GM21786 (cell line): ENCODE data around the gene CDH13.

Source experiments
- ATAC-seq: cut with Tn5 transposase; IDR thresholded peaks from one replicate; pipeline ENCODE4 v1.9.1; 2021; ENCODE audit not compliant: unreplicated experiment

Gene CDH13

DNA sequence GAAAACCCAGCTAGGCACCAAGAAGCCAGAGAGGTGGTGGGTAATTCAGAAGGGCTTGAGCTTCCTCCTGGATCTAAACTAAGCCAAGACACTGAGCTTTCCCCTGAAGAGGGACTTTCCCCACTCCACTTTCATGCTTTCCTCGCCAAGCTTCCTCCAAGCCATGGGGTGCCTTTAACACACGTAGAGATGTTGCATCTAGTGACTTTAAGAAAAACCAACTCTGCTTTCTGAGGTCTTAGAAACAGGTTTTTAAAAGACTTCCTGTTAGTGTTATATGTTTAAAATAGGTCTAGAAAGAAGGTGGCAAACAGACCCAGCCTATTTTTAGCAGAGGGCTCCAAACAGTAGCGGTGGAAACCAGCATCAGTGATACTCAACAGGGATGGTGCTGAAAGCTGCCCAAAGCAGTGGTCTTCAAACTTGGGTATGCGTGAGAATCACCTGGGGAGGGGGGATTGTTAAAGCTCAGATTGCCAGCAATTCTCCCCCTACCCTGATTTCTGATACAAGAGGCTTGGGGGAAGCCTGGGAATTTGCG is 585.6 kb downstream of the CDH13 start:
- ATAC-seq, result no peak

DNA sequence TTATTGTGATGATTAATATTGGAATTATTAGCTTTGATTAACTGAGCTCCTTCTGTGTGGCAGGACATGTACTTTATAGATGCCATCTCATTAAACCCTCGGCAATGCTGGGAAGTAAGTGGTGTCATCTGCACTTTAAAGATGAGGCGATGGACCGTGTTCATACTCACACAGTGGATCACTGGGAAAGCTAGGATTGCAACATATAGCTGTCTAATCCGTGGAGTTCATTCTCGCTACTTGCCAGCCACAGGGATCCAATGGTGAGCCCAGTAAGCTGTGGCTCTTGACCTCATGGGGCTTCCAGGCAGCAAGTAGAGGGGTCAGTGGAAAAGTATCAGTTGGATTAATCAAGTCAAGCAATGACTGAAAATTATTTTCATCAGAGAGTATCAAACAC is 587.9 kb downstream of the CDH13 start:
- ATAC-seq, result no peak

DNA sequence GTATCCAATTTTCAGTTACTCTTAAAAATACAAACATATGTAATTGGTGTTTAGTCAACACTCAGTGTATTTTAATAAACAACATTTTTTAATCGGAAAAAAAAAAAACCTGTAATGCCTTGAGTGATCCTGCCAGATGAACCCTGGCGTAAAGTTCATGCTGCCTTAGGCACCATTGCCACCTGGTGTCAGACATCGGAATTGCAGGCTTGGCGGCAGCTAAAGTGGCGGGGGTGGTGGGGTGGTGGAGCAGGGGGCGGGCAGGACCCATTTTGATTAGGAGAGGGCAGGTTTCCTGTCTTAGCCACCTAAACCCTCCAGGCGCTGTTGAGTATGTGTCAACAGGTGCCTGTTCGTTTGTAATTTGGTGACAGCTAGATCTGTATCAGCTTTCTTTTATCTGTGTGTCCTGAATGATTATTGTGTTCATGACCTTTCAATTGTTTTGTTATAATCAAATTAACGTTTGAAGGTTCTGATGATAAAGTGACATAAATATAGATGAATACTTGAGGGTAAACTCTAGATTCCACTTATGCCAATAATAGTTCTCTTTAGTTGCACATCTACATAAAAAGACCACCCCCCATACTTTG is 588.7 kb downstream of the CDH13 start:
- no peak for ATAC-seq

DNA sequence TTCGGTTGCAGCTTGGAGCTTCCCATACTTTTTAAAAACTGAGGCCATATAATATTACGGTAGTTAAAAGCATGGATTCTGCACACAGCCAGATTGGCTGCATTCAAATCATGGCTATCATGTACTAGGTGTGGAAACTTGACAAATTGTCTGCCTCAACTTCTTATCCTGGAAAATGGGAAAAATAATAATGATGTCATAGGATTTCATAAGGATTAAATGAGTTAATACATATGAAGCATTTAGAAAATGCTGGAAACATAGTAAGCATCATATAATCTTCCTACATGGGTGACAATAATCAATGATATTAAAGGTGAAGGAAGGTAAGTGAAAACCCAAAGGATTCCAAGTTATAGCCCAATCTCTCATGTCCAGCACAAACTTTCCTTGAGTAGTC is 592.5 kb downstream of the CDH13 start:
- no peak for ATAC-seq

DNA sequence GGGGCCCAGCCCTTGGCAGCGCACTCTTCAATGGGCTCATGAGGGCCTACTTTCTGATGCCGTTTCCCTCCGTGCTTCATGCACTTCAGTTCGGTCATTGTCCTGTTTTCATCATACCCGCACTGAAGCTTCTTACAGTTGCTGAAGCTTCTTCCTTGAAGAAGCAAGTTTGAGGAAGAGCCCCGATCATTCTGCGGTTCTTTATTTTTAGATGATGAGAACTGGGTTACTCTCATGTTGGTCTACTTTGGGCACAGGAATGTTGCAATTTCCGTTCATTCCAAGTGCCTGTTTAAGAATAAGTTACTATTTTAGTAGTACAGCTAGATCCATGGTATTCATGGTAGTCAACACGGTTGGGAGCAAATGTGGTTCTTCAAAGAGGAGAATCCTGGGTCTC is 593.3 kb downstream of the CDH13 start:
- no peak for ATAC-seq

DNA sequence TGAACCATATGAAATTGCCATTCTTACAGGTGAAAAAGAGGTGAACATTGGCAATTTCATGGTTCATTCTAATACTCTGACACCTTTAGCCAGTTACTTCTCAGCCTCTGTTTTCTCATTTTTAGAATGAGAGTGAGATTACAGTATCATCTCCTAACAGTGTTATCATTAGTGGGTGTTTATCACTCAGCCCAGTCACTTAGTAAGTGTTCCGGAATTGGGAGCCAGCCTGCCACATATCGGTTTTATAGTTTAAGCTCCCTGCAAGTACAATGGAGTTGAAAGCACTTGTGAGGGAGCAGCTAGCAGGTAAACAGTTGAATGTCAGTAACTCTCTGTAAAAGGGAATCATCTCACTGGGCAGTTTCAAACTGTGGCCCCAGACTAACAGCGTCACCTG is 597.9 kb downstream of the CDH13 start:
- no peak for ATAC-seq

DNA sequence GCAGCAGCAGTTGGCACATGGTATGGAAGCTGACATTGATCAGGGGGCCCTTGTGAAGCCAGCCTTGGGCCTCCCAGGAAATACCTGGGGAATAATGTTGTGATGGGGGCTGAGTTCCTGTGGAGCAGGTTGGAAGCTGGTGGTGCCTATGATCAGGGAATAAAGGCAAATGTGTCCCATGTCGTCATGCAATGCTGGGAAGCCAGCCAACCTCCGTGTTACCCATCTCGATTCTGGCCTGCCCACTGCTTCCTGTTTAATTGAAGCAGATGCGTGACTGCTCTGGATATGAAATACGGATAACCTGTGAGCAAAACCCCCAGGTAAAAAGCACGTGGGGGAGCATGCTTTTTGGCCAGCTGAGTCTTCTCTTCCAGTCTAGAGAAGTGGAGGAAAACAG is 600.6 kb downstream of the CDH13 start:
- ATAC-seq, result no peak

DNA sequence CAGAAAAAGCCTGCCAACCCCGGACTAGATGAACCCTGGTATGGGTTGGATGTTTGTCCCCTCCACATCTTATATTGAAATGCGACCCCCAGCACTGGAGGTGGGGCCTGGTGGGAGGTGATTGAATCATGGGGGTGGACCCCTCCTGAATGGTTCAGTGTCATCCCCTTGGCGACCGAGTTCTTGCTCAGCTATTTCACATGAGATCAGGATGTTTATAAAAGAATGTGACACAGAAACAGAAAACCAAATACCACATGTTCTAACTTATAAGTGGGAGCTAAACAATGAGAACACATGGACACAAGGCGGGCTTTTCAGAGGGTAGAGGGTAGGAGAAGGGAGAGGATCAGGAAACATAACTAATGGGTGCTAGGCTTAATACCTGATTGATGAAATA is 605.0 kb downstream of the CDH13 start:
- no peak for ATAC-seq

DNA sequence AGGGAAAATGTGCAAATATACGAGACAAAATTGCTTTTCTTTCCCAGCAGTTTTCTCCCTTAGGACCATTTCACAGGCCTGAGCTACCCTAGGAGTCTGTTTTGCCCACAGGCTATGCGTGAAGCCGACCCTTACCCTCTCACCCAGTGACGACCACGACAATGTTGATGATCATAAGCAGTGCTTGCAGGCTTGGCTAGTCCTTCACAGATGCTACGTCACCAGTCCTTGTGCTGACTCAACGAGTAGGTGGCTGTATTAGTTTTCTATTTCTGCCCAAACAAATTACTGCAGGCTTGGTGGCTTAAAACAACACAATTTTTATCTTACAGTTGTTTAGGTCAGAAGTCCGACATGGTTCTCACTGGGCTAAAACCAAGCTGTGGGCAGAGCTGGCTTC is 606.4 kb downstream of the CDH13 start:
- ATAC-seq, result no peak

DNA sequence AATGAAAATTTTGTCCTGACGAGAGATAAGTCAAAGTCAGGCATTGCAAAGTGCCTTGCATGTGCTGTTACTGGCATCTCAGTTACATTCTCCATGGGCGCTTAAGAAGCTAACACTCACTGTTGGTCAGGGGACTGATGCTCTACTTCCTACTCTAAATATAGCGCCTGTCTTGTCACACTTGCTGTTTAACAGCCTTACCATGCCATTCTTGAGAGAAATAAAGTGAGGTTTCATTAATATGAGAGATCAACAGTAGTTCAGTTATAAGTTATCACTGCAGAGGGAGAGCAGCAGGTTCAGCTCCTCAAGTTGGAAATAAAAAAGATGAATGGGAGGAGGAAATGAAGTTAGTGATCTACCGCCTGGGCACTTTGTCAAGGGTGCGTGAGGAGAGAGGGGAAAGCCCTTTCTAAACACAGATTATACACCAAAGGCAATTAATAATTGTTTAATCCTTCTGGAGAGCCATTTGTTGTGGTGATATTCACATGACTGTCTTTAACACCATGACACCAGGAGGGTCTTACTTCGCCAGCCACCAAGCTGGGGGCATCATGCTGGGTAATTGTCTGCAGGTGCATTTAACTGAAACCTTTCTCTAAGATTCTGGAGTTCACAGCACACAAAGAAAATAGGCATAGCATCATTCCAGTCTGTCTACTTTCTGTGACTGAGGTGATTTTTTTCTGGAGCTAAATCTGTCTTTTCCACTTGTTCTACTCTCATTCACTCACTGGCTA is 612.4 kb downstream of the CDH13 start:
- no peak for ATAC-seq

DNA sequence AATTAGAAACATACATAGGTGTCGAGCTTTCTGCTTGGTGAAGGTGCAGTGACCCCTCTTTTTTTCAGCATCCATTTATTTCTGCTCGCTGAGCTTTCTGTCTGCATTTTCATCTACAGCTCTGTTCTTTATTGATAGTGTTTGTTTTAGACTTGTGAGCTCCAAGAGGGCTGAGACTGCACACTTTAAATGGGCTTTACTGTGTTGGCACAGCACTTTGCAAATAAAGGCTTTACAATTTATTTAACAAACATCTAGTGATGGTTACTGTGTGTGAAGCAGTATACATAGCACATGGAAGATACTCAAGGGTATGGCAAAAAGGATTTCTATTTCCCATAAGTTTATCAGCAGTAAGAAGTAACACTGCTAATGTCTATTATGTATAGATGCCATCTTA is 617.3 kb downstream of the CDH13 start:
- ATAC-seq, result no peak

DNA sequence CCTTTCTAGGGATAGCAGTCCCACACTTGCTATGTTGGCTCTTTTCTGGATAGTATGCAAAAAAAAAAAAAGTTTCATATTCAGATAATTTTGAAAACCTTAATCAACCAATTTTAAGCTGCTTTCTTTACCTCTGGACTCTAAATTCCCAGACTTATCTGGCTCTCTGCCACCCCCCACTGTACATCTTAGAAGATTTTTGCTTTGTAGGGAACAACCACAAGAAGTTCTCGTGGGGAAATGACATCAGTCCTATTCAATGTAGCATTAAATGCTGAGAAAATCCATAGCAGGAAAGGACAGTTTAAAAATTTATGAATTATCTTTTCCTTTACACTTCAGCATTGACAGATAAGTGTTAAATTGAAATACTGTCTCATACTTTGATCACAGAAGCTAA is 618.3 kb downstream of the CDH13 start:
- no peak for ATAC-seq

DNA sequence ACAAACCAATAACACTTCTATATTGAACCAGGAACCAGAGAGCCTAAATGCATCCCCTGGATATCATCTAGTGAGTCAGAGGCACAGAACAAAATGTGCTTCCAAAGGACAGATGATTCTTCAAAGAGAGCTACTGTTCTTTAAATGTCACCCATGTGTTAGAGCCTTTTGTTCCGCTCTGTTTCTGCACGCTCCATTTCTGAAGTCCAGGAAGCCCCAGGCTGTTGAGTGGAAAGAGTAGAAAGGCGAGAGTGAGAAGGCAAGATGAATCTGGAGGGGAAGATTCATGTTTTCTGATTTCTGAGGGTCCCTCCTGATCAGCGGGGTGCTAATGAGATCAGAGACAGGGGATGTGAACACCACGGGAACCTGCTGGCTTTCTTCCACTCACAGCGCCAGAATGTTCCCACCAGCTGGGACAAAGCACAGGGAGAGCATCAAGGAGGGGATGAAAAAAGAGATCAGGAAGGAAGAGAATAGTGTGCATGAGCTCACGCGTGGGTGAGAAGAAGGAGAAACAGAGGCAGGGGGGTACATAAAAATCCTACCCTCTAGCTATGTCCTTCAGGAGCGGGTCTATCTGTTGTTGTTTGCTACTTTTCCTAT is 621.1 kb downstream of the CDH13 start:
- no peak for ATAC-seq

DNA sequence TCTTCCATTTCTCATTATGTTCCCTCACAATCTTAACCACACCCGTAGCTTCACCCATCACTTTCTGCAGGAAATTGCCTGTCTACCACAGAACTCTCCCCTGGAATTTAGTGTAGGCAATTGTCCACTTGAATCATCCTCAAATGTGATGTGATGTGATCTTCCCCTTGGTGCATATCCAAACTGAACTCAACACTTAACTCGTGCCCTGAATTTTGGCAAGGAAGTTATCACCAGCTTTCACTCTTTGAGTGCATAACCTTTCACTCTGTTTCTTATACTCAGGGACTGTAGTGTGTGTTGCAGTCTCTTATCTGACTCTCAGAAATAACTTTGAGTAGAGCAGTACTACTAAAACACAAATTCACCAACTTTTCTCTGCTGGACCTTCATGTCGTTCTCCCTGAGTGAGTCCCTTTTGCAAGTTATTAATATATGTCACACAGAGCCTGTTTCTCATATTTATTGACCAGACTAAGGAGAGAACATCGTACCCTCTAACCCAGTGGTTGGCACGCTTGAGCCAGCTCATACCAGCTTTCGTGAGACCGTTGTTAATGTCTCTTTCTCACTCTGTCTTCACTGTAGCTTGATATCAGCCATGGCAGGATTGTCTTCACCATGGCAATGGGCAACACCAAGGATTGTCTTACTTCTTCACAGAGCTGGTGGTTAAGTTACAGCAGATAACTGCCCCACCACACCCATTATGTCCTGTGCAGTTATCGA is 622.1 kb downstream of the CDH13 start:
- ATAC-seq, result no peak

DNA sequence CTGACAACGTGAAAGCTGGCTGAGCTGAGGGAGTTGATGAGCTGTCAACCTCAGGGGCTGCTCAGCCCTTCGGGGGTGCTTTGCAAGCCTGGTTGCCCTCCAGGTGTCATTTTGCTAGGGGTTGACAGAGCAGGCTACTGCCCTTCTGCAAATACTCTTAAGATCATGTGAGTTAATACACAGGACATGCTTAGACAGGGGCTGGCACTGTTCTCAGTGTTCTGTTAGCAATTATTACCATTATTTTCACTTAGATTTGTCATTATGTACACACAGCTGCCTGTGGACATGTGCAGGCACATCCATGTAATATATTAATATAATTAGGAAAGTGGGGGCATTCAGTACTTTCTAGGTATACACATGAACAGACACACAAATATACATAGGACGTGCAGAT is 626.8 kb downstream of the CDH13 start:
- ATAC-seq, result no peak

DNA sequence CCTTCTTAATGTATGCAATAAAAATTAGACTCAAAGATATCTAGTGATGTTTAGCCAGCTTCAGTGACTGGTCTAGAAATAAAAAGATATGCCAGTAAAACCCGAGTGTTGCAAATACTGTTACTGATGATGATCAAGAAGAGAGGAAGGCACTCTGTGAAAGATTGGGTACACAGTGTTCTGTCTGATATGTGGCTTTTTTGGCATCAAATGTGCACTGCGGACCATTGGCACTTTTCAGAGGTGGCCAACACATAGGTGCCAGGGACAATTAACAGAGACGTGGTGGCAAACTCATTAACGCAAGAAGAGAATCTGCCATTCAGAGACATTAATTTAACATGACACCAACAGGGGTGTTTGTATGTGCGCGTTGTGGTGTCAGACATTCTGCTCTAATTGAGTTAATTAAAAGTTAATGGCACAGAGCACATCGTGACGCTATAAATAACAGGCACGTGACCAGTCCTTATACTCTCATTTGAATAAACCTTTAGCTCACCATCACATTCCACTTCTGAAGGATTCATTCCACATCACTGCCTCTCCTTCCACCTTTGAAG is 631.7 kb downstream of the CDH13 start:
- no peak for ATAC-seq

DNA sequence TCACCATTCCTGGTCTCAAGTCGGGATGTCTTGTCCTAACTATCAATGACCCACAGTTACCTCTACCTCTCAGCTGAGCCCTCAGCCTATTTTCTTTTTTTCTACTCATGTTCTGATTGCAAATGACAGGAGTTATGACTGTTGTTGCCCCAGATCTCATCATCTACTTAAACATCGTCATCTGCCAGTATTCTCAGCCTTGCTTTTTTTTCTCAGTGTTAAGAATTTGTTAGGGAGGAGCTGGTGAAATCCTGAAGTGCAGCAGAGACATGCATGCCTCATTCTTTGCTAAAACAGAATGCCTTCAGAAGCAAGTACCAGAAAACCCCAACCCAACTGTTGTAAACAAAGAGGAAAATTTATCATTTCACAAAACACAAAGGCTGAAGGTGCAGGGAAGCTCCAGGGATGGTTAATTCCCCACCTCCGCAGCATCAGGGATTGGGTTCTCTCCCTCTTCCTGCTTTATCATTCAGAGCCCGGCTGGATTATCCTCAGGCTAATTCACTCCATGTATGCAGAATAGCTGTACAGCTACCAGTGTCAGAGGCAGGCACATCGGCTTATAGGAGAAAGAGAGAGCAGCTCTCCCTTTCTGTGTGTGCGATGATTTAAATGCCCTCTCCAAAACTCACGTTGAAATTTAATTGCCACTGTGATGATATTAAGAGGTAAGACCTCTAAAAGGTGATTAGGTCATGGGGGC is 640.2 kb downstream of the CDH13 start:
- ATAC-seq, result no peak

DNA sequence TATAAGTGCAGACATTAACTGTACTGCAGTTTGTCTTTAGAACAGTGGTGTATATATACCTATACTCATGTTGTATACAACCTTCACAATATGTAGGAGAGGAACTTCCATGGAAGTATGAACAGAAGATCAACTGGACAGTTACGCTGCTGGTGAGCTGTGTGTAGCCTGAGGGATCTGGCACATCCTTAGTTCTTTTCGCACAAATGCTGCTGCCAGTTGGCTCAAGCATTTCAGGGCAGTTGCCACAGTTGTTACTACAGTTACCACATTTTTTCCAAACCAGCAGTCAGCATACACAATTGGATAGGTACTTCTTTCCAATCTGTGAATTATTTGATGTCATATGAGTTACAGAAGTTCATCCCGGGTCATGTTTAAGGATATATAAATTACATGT is 641.4 kb downstream of the CDH13 start:
- no peak for ATAC-seq

DNA sequence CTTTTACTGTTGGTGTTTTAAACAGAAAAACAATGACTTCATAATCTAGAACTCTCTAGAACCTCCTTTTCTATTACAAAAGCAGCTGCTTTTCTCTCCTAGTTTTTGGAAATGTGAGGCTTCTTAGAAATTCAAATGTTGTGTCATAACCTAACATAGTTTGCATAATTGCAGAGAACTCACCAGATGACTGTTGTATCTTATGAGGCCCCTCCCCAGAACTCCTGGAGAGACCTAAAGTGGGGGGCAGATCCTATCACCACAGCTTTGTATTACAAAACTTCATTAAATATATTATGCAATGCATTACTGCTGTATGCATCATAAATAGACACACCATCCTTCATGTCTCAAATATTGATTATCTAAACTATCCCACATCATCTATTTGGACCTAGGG is 642.3 kb downstream of the CDH13 start:
- ATAC-seq, result no peak

DNA sequence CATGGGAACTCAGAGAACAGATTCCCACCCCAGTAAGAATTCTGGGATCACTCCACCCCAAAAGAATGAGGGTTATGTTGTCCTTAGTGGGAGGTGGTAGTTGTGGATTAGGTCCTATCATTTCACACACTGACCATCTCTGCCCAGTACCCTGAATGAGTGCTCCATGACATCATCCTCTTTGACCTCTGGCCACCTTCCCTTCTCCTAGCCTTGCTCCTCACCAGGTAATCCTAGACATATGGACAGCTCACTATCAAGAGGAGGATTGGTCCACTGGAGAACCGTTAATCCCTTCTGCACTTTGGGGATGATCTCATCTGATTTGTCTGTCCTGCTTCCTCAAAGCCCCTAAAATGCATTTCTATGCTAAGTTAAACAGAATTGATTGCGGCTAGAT is 642.8 kb downstream of the CDH13 start:
- ATAC-seq, result no peak

DNA sequence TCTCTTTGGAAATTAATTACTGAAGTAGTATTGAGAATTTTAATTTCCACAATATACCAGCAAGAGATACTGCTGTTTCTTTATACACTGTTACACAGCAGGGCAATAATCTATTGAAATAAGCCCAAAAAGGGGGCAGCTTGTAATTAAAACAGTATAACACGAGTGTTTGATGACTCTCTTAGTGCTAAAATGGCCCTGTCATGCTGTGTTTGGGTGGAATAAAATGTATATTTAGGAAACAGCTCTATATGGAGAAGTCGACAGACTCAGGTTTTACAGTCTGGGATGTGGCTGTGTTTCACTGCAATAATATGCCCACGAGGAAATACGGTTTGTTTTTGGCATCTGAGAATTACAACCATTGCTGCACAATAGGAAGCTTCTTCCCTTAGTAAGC is 643.3 kb downstream of the CDH13 start:
- no peak for ATAC-seq
